MM.1S (cell line): ENCODE results near the gene ATP2B2.

Source experiments
- DNase-seq: peaks from one replicate; pipeline ENCODE4 v3.0.0-alpha.2; 2015
- H2AFZ ChIP-seq: fragments of 300-600 bp; sonication (generic); 2 replicates; pipeline ENCODE4 v1.6.0; 2016; ENCODE audit warnings: antibody characterized with exemption, low read length
- H3F3A ChIP-seq: fragments of 300-600 bp; sonication (generic); 2 replicates; pipeline ENCODE4 v1.6.1; 2016; ENCODE audit warnings: mild to moderate bottlenecking, antibody characterized with exemption, low read length, moderate library complexity, mixed read lengths; ENCODE audit not compliant: insufficient read depth
- H3K27ac ChIP-seq: fragments of 300-600 bp; sonication (generic); 2 replicates; pipeline ENCODE4 v1.5.1; 2016; ENCODE audit warnings: mild to moderate bottlenecking, low read length
- H3K27me3 ChIP-seq: fragments of 300-600 bp; sonication (generic); replicated peaks from 2 replicates; pipeline ENCODE4 v1.6.0; 2016; ENCODE audit warnings: low read length; ENCODE audit not compliant: insufficient read depth
- H3K36me3 ChIP-seq: fragments of 300-600 bp; sonication (generic); replicated peaks from 2 replicates; pipeline ENCODE4 v1.6.1; 2016; ENCODE audit warnings: mild to moderate bottlenecking, low read length, mixed read lengths; ENCODE audit not compliant: insufficient read depth
- H3K4me1 ChIP-seq: fragments of 300-600 bp; sonication (generic); 2 replicates; pipeline ENCODE4 v1.6.1; 2016; ENCODE audit warnings: low read length, mixed read lengths
- H3K4me2 ChIP-seq: fragments of 300-600 bp; sonication (generic); 2 replicates; pipeline ENCODE4 v1.6.0; 2016; ENCODE audit warnings: low read depth, low read length
- H3K4me3 ChIP-seq: fragments of 300-600 bp; sonication (generic); 2 replicates; pipeline ENCODE4 v1.5.1; 2016; ENCODE audit warnings: low read length, mixed read lengths
- H3K79me2 ChIP-seq: fragments of 300-600 bp; sonication (generic); 2 replicates; pipeline ENCODE4 v1.6.1; 2016; ENCODE audit warnings: mixed run types, low read length, mixed read lengths
- H3K9ac ChIP-seq: fragments of 300-600 bp; sonication (generic); 2 replicates; pipeline ENCODE4 v1.6.1; 2016; ENCODE audit warnings: low read length, mixed read lengths
- H3K9me2 ChIP-seq: fragments of 300-600 bp; sonication (generic); replicated peaks from 2 replicates; pipeline ENCODE4 v1.6.1; 2016; ENCODE audit warnings: mild to moderate bottlenecking, low read length, mixed read lengths; ENCODE audit not compliant: insufficient read depth
- H3K9me3 ChIP-seq: fragments of 300-600 bp; sonication (generic); replicated peaks from 2 replicates; pipeline ENCODE4 v1.6.1; 2016; ENCODE audit warnings: mild to moderate bottlenecking, low read length, mixed read lengths; ENCODE audit not compliant: insufficient read depth
- H4K20me1 ChIP-seq: fragments of 300-600 bp; sonication (generic); 2 replicates; pipeline ENCODE4 v1.6.1; 2016; ENCODE audit warnings: mild to moderate bottlenecking, low read length, moderate library complexity, mixed read lengths; ENCODE audit not compliant: insufficient read depth
- CTCF ChIP-seq: fragments of 300-600 bp; sonication (generic); IDR thresholded peaks from 2 replicates; pipeline ENCODE4 v1.5.1; 2016; ENCODE audit warnings: antibody characterized with exemption, low read length, mixed read lengths
- EZH2 ChIP-seq: fragments of 300-600 bp; sonication (generic); optimal IDR thresholded peaks from 2 replicates; pipeline ENCODE3; 2017; ENCODE audit warnings: low read depth, mild to moderate bottlenecking, antibody characterized with exemption, low read length, mixed read lengths
- EZH2phosphoT487 ChIP-seq: fragments of 300-600 bp; sonication (generic); IDR thresholded peaks from 2 replicates; pipeline ENCODE4 v1.6.1; 2018; ENCODE audit warnings: antibody characterized with exemption, low read length

The ATP2B2 gene

GRCh38 chr3:10445561-10446175, 59.7 kb downstream of the ATP2B2 start:
- Histone ChIP-seq H3K9ac (no peak overlapping the region), H3K9me3 (no peaks in the 10 kb centered on the region), H3K79me2 (no peaks in the 10 kb centered on the region), H3F3A (no peaks in the 10 kb centered on the region), H3K4me3 (no peak overlapping the region), H4K20me1 (no peaks in the 10 kb centered on the region), H3K4me2 (no peak overlapping the region), H3K36me3 (no peaks in the 10 kb centered on the region), H3K27ac (no peak overlapping the region), H3K4me1 (no peaks in the 10 kb centered on the region), H3K27me3 (no peaks in the 10 kb centered on the region), H2AFZ (no peak overlapping the region), H3K9me2 (no peaks in the 10 kb centered on the region)
- DNase-seq = no peak
- TF ChIP-seq EZH2phosphoT487 (no peak), EZH2 (no peak), CTCF (no peak)

- no peak for TF ChIP-seq CTCF
- TF ChIP-seq EZH2 = no peak
- TF ChIP-seq EZH2phosphoT487 = no peak
- no peak overlapping the region for H2AFZ ChIP-seq
- H3K36me3 ChIP-seq = no peaks in the 10 kb centered on the region
- no peaks in the 10 kb centered on the region for H3K9me3 ChIP-seq
- no peaks in the 10 kb centered on the region for H3K79me2 ChIP-seq
- no peaks in the 10 kb centered on the region for H3K9me2 ChIP-seq
- H4K20me1 ChIP-seq = no peaks in the 10 kb centered on the region
- H3K4me2 ChIP-seq = no peak overlapping the region
- H3K27me3 ChIP-seq = no peaks in the 10 kb centered on the region
- no peak for DNase-seq
- H3K9ac ChIP-seq = no peak overlapping the region
- no peak overlapping the region for H3K4me3 ChIP-seq
- no peaks in the 10 kb centered on the region for H3K4me1 ChIP-seq
- no peak overlapping the region for H3K27ac ChIP-seq
- H3F3A ChIP-seq = no peaks in the 10 kb centered on the region
Observed at GRCh38 chr3:10444511-10444910, 60.9 kb downstream of the ATP2B2 start.

GRCh38 chr3:10444110-10444429, 61.3 kb downstream of the ATP2B2 start:
- Histone ChIP-seq H3K4me2 (no peak overlapping the region), H3F3A (no peaks in the 10 kb centered on the region), H3K27ac (no peak overlapping the region), H3K4me1 (no peaks in the 10 kb centered on the region), H3K27me3 (no peaks in the 10 kb centered on the region), H3K79me2 (no peaks in the 10 kb centered on the region), H4K20me1 (no peaks in the 10 kb centered on the region), H3K9me3 (no peaks in the 10 kb centered on the region), H3K4me3 (no peak overlapping the region), H2AFZ (no peak overlapping the region), H3K36me3 (no peaks in the 10 kb centered on the region), H3K9me2 (no peaks in the 10 kb centered on the region), H3K9ac (no peak overlapping the region)
- TF ChIP-seq EZH2 (no peak), EZH2phosphoT487 (no peak), CTCF (no peak)
- DNase-seq = no peak
